Measurements from ENCODE around the gene TMEM108. TPM values are rescaled to one million over a fixed set of nuclear protein-coding genes. Genes with fewer than 3 reads are reported as not detected.

TMEM108 gene
- total RNA-seq, 6 experiments from 2014 or later, result 0.10 to 0.20 TPM; not detected in 4

GRCh38 chr3:133055339-133055738 is 17.1 kb downstream of the TMEM108 start:
- Histone ChIP-seq H3K9me3 (no peaks in the 10 kb centered on the region), H3K4me3 (no peak overlapping the region), H3K36me3 (no peaks in the 10 kb centered on the region), H3K27me3 (no peaks in the 10 kb centered on the region), H3K4me1 (no peaks in the 10 kb centered on the region), H3K27ac (no peak overlapping the region)
- no peak for DNase-seq
- intact Hi-C loops (cut with DNase I), result no loop called here
- TF ChIP-seq, protein P1, sequence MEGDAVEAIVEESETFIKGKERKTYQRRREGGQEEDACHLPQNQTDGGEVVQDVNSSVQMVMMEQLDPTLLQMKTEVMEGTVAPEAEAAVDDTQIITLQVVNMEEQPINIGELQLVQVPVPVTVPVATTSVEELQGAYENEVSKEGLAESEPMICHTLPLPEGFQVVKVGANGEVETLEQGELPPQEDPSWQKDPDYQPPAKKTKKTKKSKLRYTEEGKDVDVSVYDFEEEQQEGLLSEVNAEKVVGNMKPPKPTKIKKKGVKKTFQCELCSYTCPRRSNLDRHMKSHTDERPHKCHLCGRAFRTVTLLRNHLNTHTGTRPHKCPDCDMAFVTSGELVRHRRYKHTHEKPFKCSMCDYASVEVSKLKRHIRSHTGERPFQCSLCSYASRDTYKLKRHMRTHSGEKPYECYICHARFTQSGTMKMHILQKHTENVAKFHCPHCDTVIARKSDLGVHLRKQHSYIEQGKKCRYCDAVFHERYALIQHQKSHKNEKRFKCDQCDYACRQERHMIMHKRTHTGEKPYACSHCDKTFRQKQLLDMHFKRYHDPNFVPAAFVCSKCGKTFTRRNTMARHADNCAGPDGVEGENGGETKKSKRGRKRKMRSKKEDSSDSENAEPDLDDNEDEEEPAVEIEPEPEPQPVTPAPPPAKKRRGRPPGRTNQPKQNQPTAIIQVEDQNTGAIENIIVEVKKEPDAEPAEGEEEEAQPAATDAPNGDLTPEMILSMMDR (IDR thresholded peaks at IDR 0.05), result no peak
- TF ChIP-seq POLR2A (IDR thresholded peaks at IDR 0.05), result no peak
- 40% methylated on average over 1 of the region's 1 CpG for WGBS (ENCODE audit: insufficient coverage, low coverage, low lambda C conversion rate, missing lambda C conversion rate)
- ATAC-seq, result no peak

DNA sequence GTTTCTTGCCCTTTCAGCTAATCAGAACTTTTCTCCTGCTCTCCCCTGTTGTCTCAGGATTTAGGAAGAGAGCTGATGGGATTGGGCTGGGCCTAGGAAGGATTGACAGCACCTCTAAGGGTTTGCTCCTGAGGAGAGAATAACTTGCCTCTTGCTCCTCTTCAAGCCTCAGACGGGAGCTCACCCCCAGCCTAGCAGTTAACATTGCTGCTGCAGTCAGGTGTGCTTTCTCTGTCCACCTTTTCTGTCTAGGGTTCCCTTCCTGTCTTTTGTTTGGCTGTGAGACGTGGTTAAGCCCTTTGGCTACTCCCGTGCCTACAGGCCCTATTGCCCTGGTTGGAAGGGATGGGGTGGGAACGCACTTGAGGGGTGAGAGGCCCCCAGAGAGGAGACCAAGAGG is 20.1 kb downstream of the TMEM108 start:
- no peaks in the 10 kb centered on the region for H3K36me3 ChIP-seq
- 63% methylated on average over 3 of the region's 4 CpGs for WGBS (ENCODE audit: insufficient coverage, low coverage, low lambda C conversion rate, missing lambda C conversion rate)
- no peak overlapping the region for H3K4me3 ChIP-seq
- no peaks in the 10 kb centered on the region for H3K9me3 ChIP-seq
- H3K27ac ChIP-seq, result no peak overlapping the region
- DNase-seq (no peak), ATAC-seq (no peak)
- intact Hi-C loops (cut with DNase I), result no loop called here
- TF ChIP-seq POLR2A (IDR thresholded peaks at IDR 0.05), result no peak
- TF ChIP-seq, protein P1 (IDR thresholded peaks at IDR 0.05), result no peak
- H3K27me3 ChIP-seq, result no peaks in the 10 kb centered on the region
- no peaks in the 10 kb centered on the region for H3K4me1 ChIP-seq

DNA sequence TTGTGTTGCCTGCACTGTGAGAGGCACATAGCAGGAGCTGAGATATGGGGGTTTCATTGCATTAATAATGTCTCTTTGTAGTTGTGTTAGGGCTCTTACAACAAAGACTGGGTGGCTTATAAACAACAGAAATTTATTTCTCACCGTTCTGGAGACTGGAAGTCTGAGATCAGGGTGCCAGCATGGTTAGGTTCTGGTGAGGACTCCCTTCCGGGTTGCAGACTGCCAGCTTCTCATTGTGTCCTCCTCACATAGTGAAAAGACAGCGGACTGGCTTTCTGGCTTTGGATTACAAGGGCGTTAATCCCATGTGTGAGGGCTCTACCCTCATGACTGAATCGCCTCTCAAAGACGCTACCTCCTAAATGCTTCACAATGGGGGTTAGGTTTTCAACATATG is 20.6 kb downstream of the TMEM108 start:
- no peak for ATAC-seq
- intact Hi-C loops (cut with DNase I), result no loop called here
- no peak for TF ChIP-seq POLR2A (IDR thresholded peaks at IDR 0.05)
- TF ChIP-seq, protein P1 (IDR thresholded peaks at IDR 0.05), result no peak
- Histone ChIP-seq H3K4me3 (no peak overlapping the region), H3K36me3 (no peaks in the 10 kb centered on the region), H3K27me3 (no peaks in the 10 kb centered on the region), H3K27ac (no peak overlapping the region), H3K4me1 (no peaks in the 10 kb centered on the region), H3K9me3 (no peaks in the 10 kb centered on the region)
- 35% methylated on average over 2 of the region's 6 CpGs for WGBS (ENCODE audit: insufficient coverage, low coverage, low lambda C conversion rate, missing lambda C conversion rate)
- no peak for DNase-seq

DNA sequence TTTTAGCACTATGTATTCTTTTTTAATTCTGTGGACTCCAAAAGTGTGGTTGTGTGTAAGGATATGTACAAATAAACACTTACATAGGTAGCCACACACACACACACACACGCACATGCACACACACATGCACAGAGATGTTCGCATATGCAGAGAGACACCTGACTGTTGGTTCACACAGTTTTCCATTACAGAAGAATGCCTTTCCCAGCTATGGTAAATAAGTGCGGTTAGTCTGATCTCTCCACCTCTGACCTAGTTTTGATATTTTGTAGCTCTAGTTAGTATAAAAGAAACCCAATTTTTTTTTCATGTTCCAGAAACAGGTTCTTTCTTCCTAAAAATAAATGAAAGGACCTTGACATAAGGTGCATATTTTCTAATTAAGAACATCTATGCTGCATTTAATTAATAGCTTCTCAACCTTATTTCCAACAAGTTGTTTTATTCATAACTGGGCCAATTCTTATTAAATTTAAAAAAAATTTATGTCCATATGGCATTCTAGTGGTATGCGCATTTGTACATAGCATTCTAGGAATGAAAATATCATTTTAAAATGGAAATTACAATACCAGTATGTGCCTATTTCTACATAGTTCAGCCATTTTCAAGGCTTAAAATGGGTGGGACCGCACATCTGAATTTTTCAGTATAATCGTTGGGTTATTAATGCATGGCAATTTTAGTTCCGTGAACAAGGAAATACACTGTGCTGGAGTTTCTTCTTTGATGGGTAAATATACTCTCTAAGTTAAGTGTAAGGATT is 27.2 kb downstream of the TMEM108 start:
- Histone ChIP-seq H3K4me3 (no peak overlapping the region), H3K36me3 (no peaks in the 10 kb centered on the region), H3K9me3 (no peaks in the 10 kb centered on the region), H3K27me3 (no peaks in the 10 kb centered on the region), H3K27ac (no peak overlapping the region), H3K4me1 (no peaks in the 10 kb centered on the region)
- 86% methylated on average over 7 of the region's 7 CpGs for WGBS (ENCODE audit: insufficient coverage, low coverage, low lambda C conversion rate, missing lambda C conversion rate)
- no peak for DNase-seq
- ATAC-seq, result no peak
- intact Hi-C loops (cut with DNase I), result no loop called here
- TF ChIP-seq POLR2A (IDR thresholded peaks at IDR 0.05), result no peak
- TF ChIP-seq, protein P1 (IDR thresholded peaks at IDR 0.05), result no peak
